ENCODE data around the gene CENPX. TPM values are rescaled to one million over a fixed set of nuclear protein-coding genes. Genes with fewer than 3 reads are reported as not detected.

The CENPX gene
- total RNA-seq, 2 experiments from 2014 or later, result 80.2 to 91.3 TPM

GRCh38 chr17:81968850-81969812, 53.5 kb downstream of the CENPX start:
- ATAC-seq, result no peak
- H3K4me3 Mint-ChIP-seq, result no peak overlapping the region
- H3K4me1 Mint-ChIP-seq, result peaks cover 7% of the 10 kb centered on the region
- CTCF ChIA-PET, result interaction anchor here (1.1 to 2.8 kb wide), 7 partner anchors 9 to 69 kb away, joined by 3 to 20 read pairs (median 5); partner anchors contain the start of gene DCXR
- peaks cover 10% of the 10 kb centered on the region for H3K27me3 Mint-ChIP-seq
- no peaks in the 10 kb centered on the region for H3K9me3 Mint-ChIP-seq (ENCODE audit: low read depth)
- DNase-seq, result no peak
- no peak overlapping the region for H3K27ac Mint-ChIP-seq
- no peaks in the 10 kb centered on the region for H3K36me3 Mint-ChIP-seq

Other genes starting within 250 kb of the CENPX start
- gene GCGR, start 218.7 kb downstream of the CENPX start, total RNA-seq, result not detected
- 10 to 100 TPM; 49.9 to 50.1 TPM for gene MCRIP1, start 189.6 kb downstream of the CENPX start, total RNA-seq
- not detected for gene PPP1R27, start 187.8 kb downstream of the CENPX start, total RNA-seq
- 100 to 1,000 TPM; 333 to 416 TPM for gene P4HB, start 162.3 kb downstream of the CENPX start, total RNA-seq
- gene ARHGDIA, start 151.5 kb downstream of the CENPX start, total RNA-seq, result 100 to 1,000 TPM; 693 to 725 TPM
- 100 to 1,000 TPM; 215 to 236 TPM for gene ALYREF, start 131.3 kb downstream of the CENPX start, total RNA-seq
- gene ANAPC11, start 131.2 kb downstream of the CENPX start, total RNA-seq, result 100 to 1,000 TPM; 138 to 155 TPM
- under 1 TPM in 1 of 2 experiments, not detected in 1; 0.23 TPM for gene NPB, start 120.6 kb downstream of the CENPX start, total RNA-seq
- 10 to 100 TPM; 48.5 TPM for gene PCYT2, start 111.5 kb downstream of the CENPX start, total RNA-seq
- 10 to 100 TPM; 55.1 to 61.0 TPM for gene SIRT7, start 104.7 kb downstream of the CENPX start, total RNA-seq
- 10 to 100 TPM; 20.2 to 23.8 TPM for gene MAFG, start 95.1 kb downstream of the CENPX start, total RNA-seq
- 10 to 100 TPM; 27.7 to 61.7 TPM for gene PYCR1, start 85.6 kb downstream of the CENPX start, total RNA-seq
- gene MYADML2, start 75.6 kb downstream of the CENPX start, total RNA-seq, result not detected
- gene NOTUM, start 61.7 kb downstream of the CENPX start, total RNA-seq, result under 1 TPM in 1 of 2 experiments, not detected in 1; 0.21 TPM
- gene ASPSCR1, start 45.2 kb downstream of the CENPX start, total RNA-seq, result 10 to 100 TPM; 29.5 to 31.4 TPM
- gene LRRC45, start 427 bp upstream of the CENPX start, total RNA-seq, result 10 to 100 TPM; 45.4 to 61.6 TPM
- gene RAC3, start 8.8 kb upstream of the CENPX start, total RNA-seq, result 1 to 10 TPM; 6.4 to 6.8 TPM
- gene DCXR, start 14.8 kb upstream of the CENPX start, total RNA-seq, result 100 to 1,000 TPM; 120 to 124 TPM
- 10 to 100 TPM; 20.9 to 23.0 TPM for gene RFNG, start 28.9 kb upstream of the CENPX start, total RNA-seq
- gene GPS1, start 29.0 kb upstream of the CENPX start, total RNA-seq, result 100 to 1,000 TPM in 1 of 2 experiments, 10 to 100 TPM in 1; 92.4 to 106 TPM
- 100 to 1,000 TPM; 134 to 139 TPM for gene DUS1L, start 42.9 kb upstream of the CENPX start, total RNA-seq
- 100 to 1,000 TPM; 229 to 277 TPM for gene FASN, start 75.4 kb upstream of the CENPX start, total RNA-seq
- gene CCDC57, start 190.0 kb upstream of the CENPX start, total RNA-seq, result 10 to 100 TPM; 70.2 to 73.9 TPM
- 100 to 1,000 TPM; 119 to 148 TPM for gene SLC16A3, start 206.2 kb upstream of the CENPX start, total RNA-seq

All from activated CD8-positive, alpha-beta memory T cell treated with anti-CD3 and anti-CD28 coated beads, Interleukin-2, amount 10 ng/mL, durations not matched to agents 7 days and 5 days (primary cell).